Ovary (tissue), 9 donors: ENCODE results near the gene PDIA3. TPM values are rescaled to one million over a fixed set of nuclear protein-coding genes. Genes with fewer than 3 reads are reported as not detected.

Experiments
- DNase-seq, 5 donors: peaks; one replicate each; pipeline ENCODE4 v3.0.0-alpha.2; 2019 to 2020
- H3K27ac ChIP-seq, 2 donors: fragments of 200-600 bp; one replicate each; pipeline versions ENCODE4 v1.5.1 to v1.8.0; 2019 to 2022
- H3K27me3 ChIP-seq: fragments of 200-600 bp; one replicate; pipeline ENCODE4 v1.8.0; 2022
- H3K36me3 ChIP-seq: fragments of 200-600 bp; sonication (generic); one replicate; pipeline ENCODE4 v1.5.1; 2019
- H3K4me1 ChIP-seq: one replicate; pipeline ENCODE4 v1.8.1; 2013; ENCODE audit warnings: mild to moderate bottlenecking, moderate library complexity; ENCODE audit not compliant: insufficient read depth
- H3K4me3 ChIP-seq: fragments of 200-600 bp; sonication (generic); one replicate; pipeline ENCODE4 v1.5.1; 2017
- H3K9me3 ChIP-seq, 2 donors: fragments of 200-600 bp in 1 of 2; sonication (generic) in 1 of 2; one replicate each; pipeline versions ENCODE4 v1.5.1 to v1.8.1; 2013 to 2019; ENCODE audit warnings: mild to moderate bottlenecking in 1 of 2, moderate library complexity in 1 of 2
- EP300 ChIP-seq: sonication (generic); formaldehyde crosslinking; IDR thresholded peaks from one replicate; pipeline ENCODE4 v1.6.1; 2017; ENCODE audit warnings: antibody characterized with exemption
- POLR2A ChIP-seq: fragments of 450-650 bp; IDR thresholded peaks from one replicate; pipeline ENCODE4 v1.6.1; 2017; ENCODE audit warnings: antibody characterized with exemption, mild to moderate bottlenecking, moderate library complexity
- WGBS, 3 donors: extraction: QIAGEN DNeasy Blood & Tissue Kit in 1 of 3; methylation state at CpG; one replicate each; pipeline versions ENCODE4 v1.1.5 to v1.1.7; 2013 to 2017; 5-methylcytosine and 5-hydroxymethylcytosine counted together
- intact Hi-C, 4 donors: fragments of 100-400 bp; cut with DNase I; formaldehyde crosslinking; loops; one replicate each; pipeline versions ENCODE4 v1.11.0 to v1.15.1; 2022 to 2023
- polyA plus RNA-seq, 2 donors: library from polyadenylated mRNA; stranded (reverse); fragments of 200-250 nt in 1 of 2; fragments of 350-450 nt in 1 of 2; fragmentation: Illumina TruSeq in 1 of 2; extraction: RNeasy Lipid Tissue Mini Kit (QIAGEN cat#74804) in 1 of 2; gene quantifications; one replicate each; pipeline ENCODE4 v1.2.3, GENCODE V29; 2013 to 2014
- total RNA-seq, 7 donors: library from RNA; depleted of rRNA in 2 of 7; stranded (reverse); fragments of >200 nt in 2 of 7; fragmentation: NEBNext Ultra II Directional in 3 of 7; extraction: Animal tissue kit (Norgen Biotek cat#: 25700) in 3 of 7; gene quantifications; one replicate each; pipeline versions ENCODE4 v1.1.0 to v1.2.4, GENCODE V29; 2016 to 2023
- TF ChIP-seq, protein P1 (sequence below), 3 donors: fragments of 450-650 bp in 2 of 3; fragments of 200-600 bp in 1 of 3; IDR thresholded peaks; one replicate each; pipeline versions ENCODE4 v1.5.1 to v1.8.0; 2016 to 2022; ENCODE audit warnings: antibody characterized with exemption in 3 of 3, mild to moderate bottlenecking in 1 of 3
- donor health status: DM: no; HTN: no; CAD: no; lungs with moderate emphysema.
- donor health status: DM: no; HTN: no; CAD: no.
- donor health status: Bipolar disorder and iron deficiency.
- donor health status: DM: yes; HTN: yes; CAD: no.
- donor health status: DM: no; HTN: no; CAD: no.
- donor health status: DM: yes; HTN: yes; CAD: no.

PDIA3 gene
- total and polyA plus RNA-seq, 9 donors: 56.9 to 711 (median 260) TPM

DNA sequence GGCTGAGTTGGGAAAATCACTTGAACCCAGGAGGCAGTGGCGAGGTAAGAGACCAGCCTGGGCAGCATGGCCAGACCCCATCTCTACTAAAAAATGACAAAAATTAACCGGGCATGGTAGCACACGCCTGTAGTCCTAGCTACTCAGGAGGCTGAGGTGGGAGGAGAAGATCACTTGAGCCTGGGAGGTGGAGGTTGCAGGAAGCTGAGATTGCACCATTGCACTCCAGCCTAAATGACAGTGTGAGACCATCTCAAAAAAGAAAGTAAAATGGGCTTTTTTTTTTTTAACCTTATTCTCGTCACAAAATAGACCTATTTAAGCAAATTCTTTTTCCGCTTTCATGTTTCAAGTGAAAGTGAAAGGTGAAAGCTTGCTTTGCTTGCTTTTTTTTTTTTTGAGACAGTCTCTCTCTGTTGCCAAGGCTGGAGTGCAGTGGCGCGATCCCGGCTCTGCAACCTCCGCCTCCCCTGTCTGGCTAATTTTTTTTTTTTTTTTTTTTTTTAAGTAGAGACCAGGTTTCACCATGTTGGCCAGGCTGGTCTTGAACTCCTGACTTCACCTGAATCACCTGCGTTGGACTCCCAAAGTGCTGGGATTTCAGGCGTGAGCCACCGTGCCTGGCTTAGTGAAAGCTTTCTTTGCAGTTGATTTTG is 3.6 kb downstream of the PDIA3 start:
- Histone ChIP-seq H3K4me3 (no peak overlapping the region), H3K4me1 (peaks cover 5% of the 10 kb centered on the region)

DNA sequence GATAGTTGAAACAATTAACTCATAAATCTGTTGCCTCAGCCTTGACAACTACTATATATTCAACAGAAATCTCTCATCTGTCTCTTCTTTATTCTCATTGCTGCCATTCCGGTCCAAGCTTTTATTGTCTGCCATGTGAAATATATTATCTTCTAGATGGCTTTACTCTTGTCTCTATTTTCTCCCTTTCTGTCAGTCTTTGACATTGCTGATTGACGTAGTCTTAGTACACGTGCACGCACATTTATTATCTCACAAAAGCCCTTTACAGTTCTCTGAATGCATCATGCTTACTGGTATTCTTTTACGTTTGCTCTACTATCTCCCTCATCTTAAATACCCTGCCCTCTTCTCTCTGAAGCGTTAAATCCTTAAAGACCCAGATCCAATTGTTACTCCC is 5.6 kb downstream of the PDIA3 start:
- WGBS, 3 donors: 85 to 88% (median 85%) methylated on average over 6 of the region's 6 CpGs
- Histone ChIP-seq H3K4me1 (peaks cover 5% of the 10 kb centered on the region), H3K36me3 (no peaks in the 10 kb centered on the region), H3K4me3 (no peak overlapping the region), H3K27me3 (no peaks in the 10 kb centered on the region), H3K27ac (no peak overlapping the region), H3K9me3 (no peaks in the 10 kb centered on the region)
- no peak for DNase-seq
- intact Hi-C loops: no loop called here
- TF ChIP-seq, protein P1, sequence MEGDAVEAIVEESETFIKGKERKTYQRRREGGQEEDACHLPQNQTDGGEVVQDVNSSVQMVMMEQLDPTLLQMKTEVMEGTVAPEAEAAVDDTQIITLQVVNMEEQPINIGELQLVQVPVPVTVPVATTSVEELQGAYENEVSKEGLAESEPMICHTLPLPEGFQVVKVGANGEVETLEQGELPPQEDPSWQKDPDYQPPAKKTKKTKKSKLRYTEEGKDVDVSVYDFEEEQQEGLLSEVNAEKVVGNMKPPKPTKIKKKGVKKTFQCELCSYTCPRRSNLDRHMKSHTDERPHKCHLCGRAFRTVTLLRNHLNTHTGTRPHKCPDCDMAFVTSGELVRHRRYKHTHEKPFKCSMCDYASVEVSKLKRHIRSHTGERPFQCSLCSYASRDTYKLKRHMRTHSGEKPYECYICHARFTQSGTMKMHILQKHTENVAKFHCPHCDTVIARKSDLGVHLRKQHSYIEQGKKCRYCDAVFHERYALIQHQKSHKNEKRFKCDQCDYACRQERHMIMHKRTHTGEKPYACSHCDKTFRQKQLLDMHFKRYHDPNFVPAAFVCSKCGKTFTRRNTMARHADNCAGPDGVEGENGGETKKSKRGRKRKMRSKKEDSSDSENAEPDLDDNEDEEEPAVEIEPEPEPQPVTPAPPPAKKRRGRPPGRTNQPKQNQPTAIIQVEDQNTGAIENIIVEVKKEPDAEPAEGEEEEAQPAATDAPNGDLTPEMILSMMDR (IDR thresholded peaks at IDR 0.05): no peak
- TF ChIP-seq POLR2A (no peak), EP300 (no peak)

More for the DNA sequence above, 3.6 kb downstream of the PDIA3 start:
- TF ChIP-seq POLR2A: no peak
- TF ChIP-seq, protein P1 (IDR thresholded peaks at IDR 0.05): no peak
- H3K27me3 ChIP-seq: no peaks in the 10 kb centered on the region
- H3K9me3 ChIP-seq: no peaks in the 10 kb centered on the region
- WGBS, 3 donors: 28 to 42% (median 35%) methylated on average over 12 of the region's 12 CpGs
- DNase-seq: no peak
- H3K27ac ChIP-seq: no peak overlapping the region
- intact Hi-C loops: no loop called here
- H3K36me3 ChIP-seq: no peaks in the 10 kb centered on the region

DNA sequence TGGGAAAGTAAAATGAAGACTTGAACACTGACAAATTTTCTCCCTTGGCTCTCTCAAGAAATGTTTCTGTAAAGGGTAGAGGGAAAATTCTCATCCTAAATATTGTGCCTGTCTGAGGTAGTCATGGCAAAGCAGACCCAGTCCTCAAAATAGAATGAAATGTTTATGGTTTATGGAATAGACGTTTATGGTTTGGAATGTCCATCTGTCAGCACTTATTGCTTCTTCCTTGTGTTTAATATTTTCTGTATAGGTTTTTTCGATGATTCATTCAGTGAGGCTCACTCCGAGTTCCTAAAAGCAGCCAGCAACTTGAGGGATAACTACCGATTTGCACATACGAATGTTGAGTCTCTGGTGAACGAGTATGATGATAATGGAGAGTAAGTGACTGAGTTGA is 16.6 kb downstream of the PDIA3 start:
- Histone ChIP-seq H3K27ac (no peak overlapping the region), H3K4me3 (no peak overlapping the region), H3K9me3 (no peaks in the 10 kb centered on the region), H3K36me3 (no peaks in the 10 kb centered on the region), H3K4me1 (peaks cover 2% of the 10 kb centered on the region), H3K27me3 (no peaks in the 10 kb centered on the region)
- TF ChIP-seq POLR2A: no peak
- TF ChIP-seq, protein P1 (IDR thresholded peaks at IDR 0.05): no peak
- TF ChIP-seq EP300: no peak
- 72 to 77% (median 77%) methylated on average over 6 of the region's 6 CpGs for WGBS, 3 donors
- DNase-seq: no peak
- intact Hi-C loops: no loop called here

DNA sequence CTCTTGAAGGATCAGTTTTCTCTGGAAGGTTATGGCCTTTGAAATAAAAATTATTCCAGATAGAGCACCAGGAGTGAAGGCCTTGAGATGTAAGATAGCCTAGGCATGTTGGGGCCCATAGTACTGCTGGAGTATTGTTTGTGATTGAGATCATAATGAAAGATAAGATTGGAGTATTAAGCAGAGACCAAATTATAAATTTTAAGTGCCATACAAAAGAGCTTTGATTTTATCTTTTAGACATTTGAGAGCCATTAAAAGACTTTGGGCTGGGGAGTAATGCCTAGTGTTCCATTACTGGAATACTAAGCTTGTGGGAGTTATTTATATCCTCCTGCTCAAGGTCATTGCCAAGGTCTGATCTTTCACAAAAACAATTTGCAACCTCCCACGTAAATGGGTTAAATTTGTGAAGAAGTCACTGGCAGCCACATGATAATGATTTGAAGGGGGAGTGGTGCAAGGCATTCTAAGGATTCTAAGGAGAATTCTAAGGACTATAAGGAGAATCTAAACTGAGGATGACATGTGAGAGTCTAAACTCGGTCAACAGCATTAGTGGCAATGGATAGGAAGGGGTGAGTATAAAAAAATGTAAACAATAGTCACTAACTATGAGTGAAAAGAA is 17.7 kb downstream of the PDIA3 start:
- H3K4me3 ChIP-seq: no peak overlapping the region
- H3K27me3 ChIP-seq: no peaks in the 10 kb centered on the region
- no peak for TF ChIP-seq EP300
- TF ChIP-seq POLR2A: no peak
- TF ChIP-seq, protein P1 (IDR thresholded peaks at IDR 0.05): no peak
- H3K4me1 ChIP-seq: peaks cover 2% of the 10 kb centered on the region
- no peaks in the 10 kb centered on the region for H3K36me3 ChIP-seq
- no peak for DNase-seq
- intact Hi-C loops: no loop called here
- H3K9me3 ChIP-seq: no peaks in the 10 kb centered on the region
- H3K27ac ChIP-seq: peak overlapping the region in 1 of 2 donors; percentile 9
- 5 to 18% (median 8%) methylated on average over 2 of the region's 2 CpGs for WGBS, 3 donors
